T-helper 22 cell (primary cell): ENCODE data around the gene MBLAC1.

ENCODE experiments used
- DNase-seq: peaks from one replicate; pipeline ENCODE4 v3.0.0-alpha.2; 2020; ENCODE audit warnings: low read depth

MBLAC1 gene, protein sequence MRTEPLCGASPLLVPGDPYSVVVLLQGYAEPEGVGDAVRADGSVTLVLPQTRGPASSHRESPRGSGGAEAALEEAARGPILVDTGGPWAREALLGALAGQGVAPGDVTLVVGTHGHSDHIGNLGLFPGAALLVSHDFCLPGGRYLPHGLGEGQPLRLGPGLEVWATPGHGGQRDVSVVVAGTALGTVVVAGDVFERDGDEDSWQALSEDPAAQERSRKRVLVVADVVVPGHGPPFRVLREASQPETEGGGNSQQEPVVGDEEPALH

DNA sequence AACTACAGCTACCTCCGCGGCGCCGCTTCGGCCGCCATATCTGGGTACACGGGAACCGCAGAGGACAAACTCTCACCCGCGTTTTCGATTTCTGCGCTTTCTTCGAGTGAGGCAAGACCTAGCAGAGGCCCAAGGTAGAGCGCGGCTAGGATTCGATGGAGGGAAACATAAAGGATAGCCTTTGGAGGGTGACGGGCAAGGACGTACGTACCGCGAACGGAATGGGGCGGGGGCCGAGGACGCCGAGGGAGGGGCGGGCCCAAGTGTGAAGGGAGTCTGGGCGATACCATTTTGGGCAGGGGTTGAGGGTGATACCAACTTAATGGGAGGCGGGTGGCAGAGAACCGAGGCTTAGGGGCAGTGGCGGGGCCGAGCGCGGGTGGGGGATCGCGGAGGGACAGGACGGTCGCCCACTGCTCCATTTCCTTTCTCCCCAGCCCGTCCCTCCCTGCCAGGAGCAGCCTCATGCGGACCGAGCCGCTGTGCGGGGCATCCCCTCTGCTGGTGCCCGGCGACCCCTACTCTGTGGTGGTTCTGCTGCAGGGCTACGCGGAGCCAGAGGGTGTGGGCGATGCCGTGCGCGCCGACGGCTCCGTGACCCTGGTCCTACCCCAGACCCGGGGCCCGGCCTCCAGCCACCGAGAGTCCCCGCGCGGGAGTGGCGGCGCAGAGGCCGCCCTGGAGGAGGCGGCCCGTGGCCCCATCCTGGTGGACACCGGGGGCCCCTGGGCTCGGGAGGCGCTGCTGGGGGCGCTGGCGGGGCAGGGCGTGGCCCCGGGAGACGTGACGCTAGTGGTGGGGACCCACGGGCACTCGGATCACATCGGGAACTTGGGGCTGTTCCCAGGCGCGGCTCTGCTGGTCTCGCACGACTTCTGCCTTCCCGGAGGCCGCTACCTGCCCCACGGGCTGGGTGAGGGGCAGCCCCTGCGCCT lies at the start of gene MBLAC1:
MBLAC1 (plus strand) TSS at position 37 of the 935 bp plus-strand sequence; CDS start at position 466, 429 bp downstream.
- DNase-seq, result peak; percentile 85

DNA sequence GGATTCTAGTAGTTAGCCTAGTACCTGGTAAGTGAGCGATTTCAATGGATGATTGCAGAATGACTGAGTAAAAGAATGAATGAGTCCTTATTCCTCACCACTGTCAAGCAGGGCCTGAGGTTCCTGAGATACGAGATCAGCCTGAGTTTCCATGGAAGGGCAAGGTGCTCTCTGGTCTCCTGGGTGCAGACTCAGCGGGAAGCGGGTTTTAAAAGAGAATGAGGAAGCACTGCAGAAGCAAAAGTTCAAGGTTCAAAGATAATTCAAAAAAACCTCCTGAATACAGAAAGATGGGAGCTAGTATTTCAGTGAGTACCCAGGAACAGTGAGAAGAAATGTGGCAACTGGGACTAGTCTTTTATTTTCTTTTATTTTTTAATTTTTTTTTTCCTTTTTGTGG lies 49.6 kb upstream of the MBLAC1 start:
- DNase-seq, result no peak

DNA sequence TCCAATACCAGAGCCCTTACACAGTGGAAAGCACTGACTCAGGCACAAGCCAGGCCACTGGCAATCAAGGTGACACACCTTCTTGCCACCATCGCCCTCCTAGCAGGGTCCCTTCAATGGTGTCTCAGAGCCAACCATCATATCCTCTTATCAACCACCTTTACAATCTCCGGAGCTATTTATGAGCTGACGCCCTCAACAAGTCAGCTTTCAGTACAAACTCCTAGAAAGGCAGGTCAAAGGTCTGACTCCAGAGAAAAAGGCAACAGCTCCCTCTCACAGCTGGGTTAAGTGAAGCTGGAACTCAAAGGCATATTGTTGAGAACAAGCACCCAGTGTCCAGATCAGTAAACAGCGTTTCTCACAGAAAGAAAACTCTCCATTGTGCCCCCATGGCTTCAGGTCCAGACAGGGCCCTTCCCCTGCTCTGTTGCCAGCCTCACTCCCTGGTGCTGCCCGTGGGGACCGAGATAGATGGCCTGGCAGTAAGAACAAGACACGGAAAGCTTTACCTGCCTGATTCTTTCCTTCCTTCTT lies 47.7 kb upstream of the MBLAC1 start:
- DNase-seq, result no peak

DNA sequence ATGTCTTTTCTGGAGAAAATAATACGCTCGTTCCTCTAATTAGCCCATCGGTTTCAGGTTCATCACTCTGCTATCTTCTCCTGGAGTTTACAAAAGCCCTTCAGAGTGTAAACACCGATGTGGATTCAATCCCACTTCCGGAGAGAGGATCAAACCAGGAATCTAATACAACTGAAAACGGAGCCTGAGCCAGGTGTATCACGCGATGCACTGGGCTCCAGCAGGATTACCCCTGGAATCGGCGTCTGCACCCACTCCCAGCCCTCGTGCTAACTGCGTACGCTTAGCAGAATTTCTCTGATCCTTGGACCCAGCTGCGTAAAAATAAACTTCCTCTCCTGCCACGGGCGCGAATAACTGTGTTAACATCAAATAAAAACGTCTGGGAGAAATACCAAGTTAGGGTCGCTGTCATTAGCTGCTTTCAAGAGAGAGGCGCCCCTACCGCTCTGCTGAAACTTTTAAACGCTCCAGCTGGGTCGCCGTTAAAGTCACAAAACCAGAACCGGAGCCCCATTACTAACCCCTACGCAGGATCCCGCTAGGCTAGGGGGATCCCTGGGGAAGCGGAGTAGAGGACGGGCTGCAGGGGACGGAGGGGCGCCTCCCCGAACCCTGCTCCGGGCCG lies 45.7 kb upstream of the MBLAC1 start:
- no peak for DNase-seq

DNA sequence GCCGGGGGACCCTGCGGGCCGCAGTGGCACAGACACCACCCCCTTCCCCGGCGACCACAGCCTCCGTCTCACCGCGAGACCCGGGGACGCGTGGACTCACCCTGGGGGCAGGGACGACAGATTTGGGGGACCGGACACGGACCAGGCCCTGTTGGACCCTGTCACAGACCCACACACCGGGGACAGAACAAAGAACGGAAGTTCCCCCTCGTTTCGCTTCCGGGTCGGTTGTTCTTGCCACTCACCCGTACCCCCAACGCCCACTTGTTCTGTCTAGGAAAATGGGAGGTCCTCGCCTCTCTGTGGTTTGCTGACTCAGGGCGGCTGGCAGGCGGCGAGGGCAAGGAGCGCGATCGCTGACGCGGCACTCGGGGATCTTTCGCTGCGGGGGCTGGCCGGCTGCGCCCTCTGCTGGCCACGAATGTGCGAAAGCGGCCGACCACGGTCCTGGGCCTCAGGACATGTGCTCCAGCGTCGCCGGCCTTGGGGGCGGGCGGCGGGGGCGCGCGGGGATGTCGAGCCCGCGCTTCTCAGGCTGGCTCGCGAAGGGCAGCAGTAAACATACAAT lies 45.1 kb upstream of the MBLAC1 start, which contains the start of gene ZNF3:
ZNF3 (minus strand) TSS at position 189 of the 568 bp plus-strand sequence. CDS start 4,366 bp downstream, outside the sequence.
- peak; percentile 97 for DNase-seq

DNA sequence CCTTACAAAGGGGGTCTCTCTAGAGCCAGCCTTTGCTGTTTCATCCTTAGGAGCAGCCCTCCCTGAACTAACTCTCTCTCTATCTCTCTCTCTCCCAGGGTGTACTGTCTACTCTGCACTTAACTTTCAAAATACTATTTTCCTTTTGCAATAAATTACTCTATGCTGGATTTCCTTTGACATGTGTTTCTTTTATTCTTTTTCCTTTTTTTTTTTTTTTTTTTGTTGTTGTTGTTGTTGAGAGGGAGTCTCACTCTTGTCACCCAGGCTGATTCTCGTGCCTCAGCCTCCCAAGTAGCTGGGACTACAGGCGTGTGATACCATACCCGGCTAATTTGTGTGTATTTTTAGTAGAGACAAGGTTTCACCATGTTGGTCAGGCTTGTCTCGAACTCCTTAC lies 43.8 kb upstream of the MBLAC1 start:
- no peak for DNase-seq

DNA sequence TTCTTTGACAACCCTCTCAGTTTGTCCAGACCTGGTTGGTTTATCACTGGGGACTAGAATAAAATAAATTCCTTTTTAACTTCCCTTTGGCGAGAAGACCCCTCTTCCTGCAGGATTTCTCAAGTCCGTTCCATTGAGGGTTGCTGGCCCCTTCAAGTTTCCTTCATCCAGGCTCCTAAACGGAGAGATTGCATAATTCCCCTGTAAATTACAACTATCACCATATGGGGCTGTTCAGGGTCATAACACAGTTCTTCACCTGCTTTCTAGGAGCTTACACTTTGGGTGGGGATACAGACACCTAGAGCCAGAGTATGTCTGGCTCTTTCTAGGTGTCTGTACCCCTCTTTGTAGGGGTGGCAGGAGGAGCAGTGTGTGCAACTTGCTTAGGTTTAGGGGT lies 41.3 kb upstream of the MBLAC1 start:
- no peak for DNase-seq

DNA sequence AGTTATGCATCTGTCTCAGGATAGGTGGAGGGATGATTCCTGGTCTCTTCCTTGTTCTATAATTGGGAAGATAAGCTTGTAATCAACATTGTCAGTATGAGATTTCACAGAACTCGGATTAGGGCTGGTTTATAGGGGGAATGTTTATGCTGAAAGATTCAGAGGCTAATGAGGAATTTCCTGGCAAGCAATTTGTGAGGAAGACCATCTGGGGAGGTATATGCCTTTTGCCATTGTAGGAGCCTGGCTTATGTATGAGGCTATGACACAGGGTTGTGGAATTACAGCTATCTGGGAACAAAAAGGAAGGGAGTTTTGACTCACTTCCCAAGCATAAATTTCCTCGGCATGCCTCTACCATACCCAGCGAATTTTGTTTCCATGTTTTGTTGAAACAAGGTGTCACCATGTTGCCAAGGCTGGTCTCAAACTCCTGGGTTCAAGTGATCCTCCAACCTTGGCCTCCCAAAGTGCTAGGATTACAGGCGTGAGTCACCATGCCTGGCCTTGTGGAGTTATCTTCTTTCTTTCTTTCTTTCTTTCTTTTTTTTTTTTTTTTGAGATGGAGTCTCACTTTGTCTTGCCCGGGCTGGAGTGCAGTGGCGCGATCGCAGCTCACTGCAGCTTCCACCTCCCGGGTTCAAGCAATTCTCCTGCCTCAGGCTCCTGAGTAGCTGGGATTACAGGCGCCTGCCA lies 39.6 kb upstream of the MBLAC1 start:
- no peak for DNase-seq

DNA sequence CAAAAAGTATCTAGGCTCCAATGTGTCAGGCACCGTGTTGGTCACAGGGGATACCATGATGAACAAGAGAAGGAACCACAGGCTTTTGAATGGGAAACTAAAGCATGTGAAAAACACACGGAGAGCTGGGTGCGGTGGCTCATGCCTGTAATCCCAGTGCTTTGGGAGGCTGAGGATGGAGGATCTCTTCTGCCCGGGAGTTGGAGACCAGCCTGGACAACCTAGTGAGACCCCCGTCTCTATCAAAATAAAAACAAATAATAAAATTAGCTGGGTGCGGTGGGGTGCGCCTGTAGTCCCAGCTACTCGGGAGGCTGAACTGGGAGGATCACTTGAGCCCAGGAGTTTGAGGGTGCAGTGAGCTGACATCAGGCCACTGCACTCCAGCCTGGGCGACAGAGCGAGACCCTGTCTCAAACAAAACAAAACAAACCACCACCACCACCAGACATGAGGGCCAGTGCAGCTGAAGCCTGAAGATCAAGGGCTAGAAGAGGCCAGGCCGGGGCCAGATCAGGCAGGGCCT lies 38.6 kb upstream of the MBLAC1 start:
- no peak for DNase-seq

DNA sequence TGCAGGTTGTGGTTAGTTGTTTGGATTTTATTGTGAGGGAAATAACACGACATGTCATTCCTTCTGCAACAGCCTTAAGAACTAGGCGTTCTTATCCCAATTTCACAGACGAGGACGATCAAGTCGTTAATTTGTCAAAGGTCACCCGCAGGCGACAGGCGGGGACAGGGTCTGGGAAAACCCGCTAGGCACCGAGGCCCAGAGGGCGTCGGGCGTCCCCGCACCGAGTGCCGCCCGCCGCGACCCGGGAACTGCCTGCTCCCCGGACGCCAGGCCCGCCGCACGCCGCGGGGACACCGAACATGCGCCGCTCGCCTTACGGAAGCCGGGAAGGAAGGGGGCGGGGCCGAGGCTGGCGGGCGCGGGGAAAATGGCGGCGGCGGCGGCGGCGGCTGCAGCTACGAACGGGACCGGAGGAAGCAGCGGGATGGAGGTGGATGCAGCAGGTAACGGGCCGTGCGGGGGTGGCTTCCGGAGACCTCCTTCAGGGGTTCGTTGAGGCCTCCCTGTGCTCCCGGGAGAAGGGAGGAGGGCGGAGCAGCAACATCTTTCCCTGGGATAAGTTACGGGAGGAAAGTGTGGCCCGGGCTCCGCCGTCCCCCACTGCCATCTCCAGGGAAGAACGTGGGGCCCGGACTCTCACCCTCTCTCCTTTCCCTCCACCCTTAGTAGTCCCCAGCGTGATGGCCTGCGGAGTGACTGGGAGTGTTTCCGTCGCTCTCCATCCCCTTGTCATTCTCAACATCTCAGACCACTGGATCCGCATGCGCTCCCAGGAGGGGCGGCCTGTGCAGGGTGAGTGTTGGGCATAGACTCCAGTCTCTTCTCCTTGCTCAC lies 37.9 kb upstream of the MBLAC1 start, which contains the start of gene COPS6:
COPS6 (plus strand) TSS at position 349 of the 837 bp plus-strand sequence; CDS start at position 371, 22 bp downstream.
- DNase-seq, result peak; percentile 80

DNA sequence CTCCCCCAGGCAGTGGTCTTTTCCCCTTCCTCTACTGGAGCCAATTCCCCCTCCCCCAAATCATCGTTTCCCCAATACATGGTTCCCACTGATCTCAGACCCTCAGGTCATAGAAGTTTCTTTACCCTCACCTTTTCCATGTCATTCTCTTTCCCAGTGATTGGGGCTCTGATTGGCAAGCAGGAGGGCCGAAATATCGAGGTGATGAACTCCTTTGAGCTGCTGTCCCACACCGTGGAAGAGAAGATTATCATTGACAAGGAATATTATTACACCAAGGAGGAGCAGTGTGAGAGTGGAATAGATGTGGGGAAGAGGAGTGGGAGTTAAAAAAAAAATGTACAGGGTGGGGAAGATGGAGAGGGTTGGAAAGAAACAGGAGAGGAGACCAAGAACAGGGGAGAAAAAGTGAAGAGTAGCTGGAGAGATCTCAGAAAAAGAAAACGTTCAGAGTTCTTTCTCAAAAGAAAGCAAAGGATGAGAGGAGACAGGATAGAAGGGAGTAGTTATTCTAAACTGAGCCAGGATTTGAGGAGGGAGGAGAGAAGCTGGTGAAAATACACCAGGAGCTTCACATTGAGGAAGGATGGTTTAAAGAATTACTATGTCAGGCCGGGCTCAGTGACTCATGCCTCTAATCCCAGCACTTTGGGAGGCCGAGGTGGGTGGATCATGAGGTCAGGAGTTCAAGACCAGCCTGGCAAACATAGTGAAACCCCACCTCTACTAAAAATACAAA lies 37.1 kb upstream of the MBLAC1 start:
- DNase-seq, result no peak

DNA sequence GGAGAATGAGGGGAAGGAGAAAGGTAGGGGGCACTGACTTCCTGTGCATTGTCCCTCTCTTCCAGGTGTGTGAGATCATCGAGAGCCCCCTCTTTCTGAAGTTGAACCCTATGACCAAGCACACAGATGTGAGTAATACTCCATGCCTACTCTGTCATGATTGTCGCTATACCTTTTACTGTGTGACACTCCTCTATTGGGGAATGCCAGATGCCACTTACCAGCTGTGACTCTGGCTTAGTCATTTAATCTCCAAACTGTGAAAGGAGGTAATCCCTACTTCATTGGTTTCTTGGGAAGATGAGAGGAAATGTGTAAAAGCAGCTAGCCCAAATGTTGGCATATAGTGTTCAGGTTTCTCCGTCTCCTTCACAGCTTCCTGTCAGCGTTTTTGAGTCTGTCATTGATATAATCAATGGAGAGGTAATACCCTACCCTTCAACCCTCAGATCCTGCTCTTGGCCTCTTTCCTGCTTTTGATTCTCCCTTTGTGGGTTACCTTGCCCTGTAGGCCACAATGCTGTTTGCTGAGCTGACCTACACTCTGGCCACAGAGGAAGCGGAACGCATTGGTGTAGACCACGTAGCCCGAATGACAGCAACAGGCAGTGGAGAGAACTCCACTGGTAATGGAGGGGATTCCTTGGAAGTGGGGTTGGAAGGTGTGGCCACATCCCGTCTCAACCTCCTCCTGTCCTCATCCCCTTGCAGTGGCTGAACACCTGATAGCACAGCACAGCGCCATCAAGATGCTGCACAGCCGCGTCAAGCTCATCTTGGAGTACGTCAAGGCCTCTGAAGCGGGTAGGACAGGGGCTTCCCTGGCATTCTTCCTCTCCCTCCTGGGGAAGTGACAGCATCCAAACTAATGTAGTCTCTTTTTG lies 36.0 kb upstream of the MBLAC1 start:
- no peak for DNase-seq

DNA sequence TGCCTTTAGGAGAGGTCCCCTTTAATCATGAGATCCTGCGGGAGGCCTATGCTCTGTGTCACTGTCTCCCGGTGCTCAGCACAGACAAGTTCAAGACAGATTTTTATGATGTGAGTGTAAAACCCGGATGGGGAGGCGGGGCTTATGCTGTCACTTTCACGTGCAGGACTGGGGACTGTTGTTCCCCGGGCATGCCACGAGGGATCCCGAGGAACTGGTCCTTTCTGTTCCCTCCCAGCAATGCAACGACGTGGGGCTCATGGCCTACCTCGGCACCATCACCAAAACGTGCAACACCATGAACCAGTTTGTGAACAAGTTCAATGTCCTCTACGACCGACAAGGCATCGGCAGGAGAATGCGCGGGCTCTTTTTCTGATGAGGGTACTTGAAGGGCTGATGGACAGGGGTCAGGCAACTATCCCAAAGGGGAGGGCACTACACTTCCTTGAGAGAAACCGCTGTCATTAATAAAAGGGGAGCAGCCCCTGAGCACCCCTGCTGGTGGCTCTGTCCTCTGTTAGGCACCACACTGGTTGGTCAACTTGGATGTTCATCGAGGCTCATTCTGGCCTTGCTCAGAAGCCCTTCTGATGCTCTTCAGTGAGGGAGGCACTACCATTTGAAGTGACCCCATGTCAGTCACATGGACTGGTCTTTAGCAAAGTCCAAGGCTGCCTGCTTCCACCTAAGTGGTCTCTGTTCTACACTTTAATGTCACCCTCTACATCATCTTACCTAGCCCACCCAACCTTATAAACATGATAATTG lies 35.2 kb upstream of the MBLAC1 start:
- DNase-seq, result no peak

DNA sequence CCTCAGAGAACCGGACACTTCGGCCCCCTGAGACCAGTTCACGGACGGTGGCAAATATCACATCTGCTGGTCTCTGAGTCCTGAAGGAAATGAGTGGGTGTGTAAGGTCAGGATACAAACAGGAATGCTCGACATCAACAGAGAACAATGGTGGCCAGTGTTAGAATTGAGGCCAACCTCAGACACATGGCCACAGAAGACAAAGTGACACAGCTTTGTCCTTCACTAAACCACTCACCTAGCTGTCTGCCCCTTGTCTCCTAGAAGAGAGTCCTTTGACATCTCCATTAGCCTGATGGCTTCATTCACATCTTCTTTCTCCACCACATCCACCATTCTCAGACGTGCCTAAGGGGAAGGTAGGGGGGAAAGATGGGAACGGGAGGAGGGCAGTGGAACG lies 33.7 kb upstream of the MBLAC1 start:
- no peak for DNase-seq

DNA sequence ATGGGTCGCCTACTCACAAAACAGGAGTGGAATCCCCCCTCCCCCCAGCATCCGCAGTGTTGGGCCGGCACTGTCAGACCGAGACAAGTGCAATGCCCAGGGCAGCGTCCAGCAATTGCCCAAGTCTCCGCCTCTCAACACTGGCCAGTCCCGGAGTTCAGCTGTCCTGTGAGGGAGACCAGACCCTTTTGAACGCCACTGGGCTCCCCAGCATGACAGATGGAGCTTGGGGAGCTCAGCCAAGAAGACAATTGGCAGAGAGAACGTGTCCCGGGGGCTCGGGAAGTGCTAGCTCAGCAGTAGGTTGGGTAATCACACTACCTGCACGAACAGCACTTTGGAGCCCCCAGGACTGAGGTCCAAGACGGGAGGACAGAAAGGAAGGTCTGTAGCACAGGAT lies 33.3 kb upstream of the MBLAC1 start:
- DNase-seq, result no peak

DNA sequence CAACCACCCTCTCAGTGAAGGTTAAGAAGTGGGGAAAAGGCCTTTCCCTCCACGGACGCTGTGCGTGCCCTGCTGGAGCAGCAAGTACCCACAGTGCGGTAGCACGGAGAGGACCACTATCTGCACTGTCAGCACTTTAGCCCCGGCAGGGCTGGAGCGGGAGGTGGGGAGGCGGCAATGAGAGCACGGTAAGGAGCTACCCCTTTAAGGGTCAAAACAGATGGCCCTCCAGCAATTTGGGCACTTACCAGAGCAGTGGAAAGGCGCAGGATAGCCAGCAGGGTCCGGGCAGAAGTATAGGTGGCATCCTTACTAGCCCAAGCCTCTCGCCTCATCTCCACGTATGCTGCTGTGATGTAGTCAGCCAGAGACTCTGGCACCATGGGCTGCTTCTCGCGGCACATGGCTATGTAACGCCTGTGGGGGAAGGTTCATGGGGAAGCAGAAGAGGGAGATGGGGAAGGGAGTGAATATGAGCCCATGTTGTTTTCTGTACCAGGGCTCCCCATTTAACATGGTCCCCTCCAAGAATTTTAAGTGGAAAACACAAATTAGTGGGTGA lies 32.8 kb upstream of the MBLAC1 start:
- no peak for DNase-seq

DNA sequence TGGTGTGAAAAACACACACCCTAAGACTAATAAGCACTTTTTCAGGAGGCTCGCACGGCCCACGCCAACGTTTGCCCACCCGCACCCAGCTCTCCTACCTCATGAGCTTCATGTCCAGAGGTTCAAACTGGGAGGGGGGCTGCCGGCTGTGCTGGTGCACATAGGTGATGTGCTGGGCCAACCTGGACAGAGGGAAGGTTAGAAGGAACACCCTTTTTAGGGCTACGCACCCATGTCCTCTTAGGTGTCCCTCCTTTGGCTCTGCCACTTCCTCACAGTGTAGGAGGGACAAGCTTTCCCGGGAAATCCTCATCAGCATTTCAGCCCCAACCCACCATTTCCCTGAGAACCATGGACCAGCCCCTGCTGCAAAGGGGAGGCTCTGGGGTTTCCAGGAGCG lies 31.5 kb upstream of the MBLAC1 start:
- no peak for DNase-seq
